GM19238 (cell line): ENCODE measurements around the gene ENAH.

Source experiments
- DNase-seq: peaks from one replicate; pipeline ENCODE4 v3.0.0; 2011; ENCODE audit warnings: low spot score; ENCODE audit not compliant: insufficient read length

ENAH gene

GRCh38 chr1:225504776-225505175 lies 148.1 kb downstream of the ENAH start:
- DNase-seq, result no peak

GRCh38 chr1:225500624-225501192 lies 152.2 kb downstream of the ENAH start:
- no peak for DNase-seq

DNA sequence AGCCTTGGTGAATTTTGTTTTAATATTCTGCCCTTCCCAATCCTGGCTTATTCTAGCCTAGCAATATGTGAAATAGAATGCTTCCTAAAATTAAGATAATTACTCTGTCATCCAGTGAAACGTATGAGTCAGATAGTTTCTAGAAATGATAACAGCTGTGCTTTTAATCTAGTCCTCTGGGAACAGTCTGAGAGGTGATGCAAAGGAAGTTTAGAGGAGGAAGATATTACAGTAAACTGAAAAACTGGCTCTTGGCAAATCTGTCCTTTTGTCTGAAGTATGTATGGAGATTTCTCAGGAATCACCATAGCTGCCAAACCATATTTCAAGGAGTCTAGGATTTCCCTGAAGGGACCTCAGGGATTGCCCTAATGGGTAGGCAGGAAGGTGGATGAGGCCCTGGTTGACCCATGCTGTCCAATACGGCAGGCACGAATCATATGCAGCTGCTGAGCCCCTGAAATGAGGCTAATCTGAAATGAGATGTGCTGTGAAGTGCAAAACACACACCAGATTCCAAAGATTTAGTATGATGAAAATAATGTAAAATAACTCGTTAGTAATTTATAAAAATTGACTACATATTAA lies 154.3 kb downstream of the ENAH start:
- no peak for DNase-seq

- DNase-seq, result no peak
Observed at GRCh38 chr1:225494789-225495359, 158.0 kb downstream of the ENAH start.

DNA sequence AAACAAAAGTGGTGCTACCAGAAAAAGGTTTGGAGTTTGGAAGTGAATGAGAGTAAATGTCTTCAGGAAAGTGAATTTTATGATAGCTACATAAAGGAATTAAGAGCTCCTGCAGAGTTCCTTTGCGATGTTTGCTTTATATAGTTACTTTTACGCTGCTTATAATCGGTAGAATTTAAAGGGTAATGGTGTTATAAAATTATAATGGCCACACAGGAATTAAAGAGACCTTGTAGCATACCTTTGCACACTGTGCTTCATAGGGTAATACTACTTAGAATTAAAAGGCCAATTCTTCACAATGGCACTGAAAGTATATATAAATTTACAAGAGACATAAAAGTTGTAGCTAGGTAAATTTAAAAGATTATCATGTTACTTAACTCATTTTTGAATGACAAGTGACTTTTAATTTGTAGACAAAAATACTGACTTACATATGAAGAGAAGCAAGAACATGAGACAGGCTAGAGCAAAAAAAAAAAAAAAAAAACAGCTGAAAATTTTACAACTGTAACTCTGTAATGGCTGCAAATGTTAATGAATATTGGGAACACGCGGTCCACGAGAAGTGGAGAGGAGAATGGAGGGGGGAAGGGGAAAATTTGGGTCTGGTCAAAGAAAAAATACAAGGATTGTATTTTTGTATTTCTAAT lies 159.2 kb downstream of the ENAH start:
- no peak for DNase-seq

- DNase-seq, result no peak
Observed at GRCh38 chr1:225488676-225489075, 164.2 kb downstream of the ENAH start.

- no peak for DNase-seq
Observed at GRCh38 chr1:225486856-225487255, 166.1 kb downstream of the ENAH start.

- DNase-seq, result no peak
Observed at GRCh38 chr1:225485991-225486530, 166.9 kb downstream of the ENAH start.

GRCh38 chr1:225485226-225485625 lies 167.7 kb downstream of the ENAH start:
- DNase-seq, result no peak

- DNase-seq, result no peak
Observed at GRCh38 chr1:225484657-225485214, 168.2 kb downstream of the ENAH start.

GRCh38 chr1:225483818-225484656 lies 168.9 kb downstream of the ENAH start:
- no peak for DNase-seq

DNA sequence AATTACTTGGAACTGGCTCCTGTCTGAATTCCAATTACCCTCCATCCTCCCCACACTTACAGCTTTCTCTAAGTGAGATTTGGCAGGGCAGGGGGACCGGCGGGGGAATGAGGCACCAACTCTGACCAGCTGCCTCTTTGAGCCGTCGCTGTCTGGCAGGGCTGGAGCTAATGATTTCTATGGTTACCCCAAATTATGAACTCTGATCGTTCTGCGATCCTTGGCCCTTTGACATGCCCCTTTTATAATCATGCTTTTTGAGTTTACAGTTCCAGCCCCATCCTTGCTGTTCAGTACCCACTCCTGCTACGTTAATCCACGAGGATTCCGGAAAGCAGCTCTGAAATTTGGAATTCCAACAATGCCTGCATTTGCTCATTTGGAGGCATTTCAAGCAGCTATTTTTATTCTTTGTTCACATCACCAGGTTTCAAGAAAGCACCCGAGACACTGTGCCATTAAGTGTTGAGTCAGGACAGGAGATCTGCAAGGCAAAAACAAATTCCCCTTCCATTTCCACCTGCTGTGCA lies 170.4 kb downstream of the ENAH start:
- no peak for DNase-seq

- DNase-seq, result no peak
Observed at GRCh38 chr1:225481738-225482137, 171.2 kb downstream of the ENAH start.

DNA sequence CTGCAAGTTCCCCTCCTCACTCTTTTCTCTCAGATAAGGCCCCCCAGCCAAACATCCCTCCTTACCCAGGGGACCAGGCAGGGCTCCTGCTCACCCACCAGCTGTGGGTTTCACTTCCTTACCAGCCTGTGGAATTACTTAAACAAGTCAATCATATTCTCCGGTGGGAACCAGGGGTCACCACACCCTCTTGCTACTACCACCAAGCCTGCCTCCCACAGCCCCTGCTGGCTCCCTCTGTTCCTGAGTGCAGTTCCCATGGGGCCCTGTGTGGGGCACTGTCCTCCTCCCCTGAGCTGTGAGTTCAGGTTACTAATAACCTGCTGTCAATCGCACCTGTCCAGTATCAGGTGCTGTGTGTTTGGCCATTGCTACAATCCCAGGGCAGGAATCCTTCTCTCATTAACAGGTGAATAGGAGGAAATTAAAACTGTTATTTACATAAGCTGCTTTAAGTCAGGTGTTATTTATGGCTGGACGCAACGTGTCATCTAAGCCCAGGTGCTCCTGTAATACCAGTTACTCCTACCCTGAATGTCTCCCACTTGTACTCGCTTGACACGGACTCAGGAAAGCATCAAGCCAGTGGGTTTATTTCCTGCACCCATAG lies 172.0 kb downstream of the ENAH start:
- peak; percentile 34 for DNase-seq

DNA sequence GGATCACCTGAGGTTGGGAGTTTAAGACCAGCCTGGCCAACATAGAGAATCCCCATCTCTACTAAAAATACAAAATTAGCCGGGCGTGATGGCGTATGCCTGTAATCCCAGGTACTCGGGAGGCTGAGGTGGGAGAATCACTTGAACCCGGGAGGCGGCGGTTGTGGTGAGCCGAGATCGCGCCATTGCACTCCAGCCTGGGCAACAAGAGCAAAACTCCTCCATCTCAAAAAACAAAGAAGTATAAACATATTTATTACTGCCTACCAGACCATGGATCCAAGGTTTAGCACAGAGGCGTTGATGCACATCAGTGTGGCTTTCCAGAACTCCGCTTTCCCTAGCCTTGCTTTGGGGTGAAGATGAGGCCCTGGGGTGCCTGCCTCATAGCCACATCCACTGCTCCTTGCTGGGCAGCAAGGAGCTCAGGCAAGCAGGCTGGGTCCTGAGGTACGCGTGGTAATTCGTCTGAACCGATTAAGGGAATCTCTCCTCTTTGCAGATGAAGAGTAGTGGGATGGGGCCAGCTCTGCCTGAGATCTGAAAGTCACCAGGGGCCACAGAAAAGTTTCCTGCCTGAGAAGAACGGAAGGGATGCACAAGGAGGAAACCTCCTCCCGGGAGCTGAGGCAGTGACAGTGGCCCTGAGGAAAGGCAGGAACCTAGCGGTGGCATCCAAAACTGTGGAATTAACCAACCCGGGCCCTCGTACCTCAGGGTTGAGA lies 172.8 kb downstream of the ENAH start:
- no peak for DNase-seq

DNA sequence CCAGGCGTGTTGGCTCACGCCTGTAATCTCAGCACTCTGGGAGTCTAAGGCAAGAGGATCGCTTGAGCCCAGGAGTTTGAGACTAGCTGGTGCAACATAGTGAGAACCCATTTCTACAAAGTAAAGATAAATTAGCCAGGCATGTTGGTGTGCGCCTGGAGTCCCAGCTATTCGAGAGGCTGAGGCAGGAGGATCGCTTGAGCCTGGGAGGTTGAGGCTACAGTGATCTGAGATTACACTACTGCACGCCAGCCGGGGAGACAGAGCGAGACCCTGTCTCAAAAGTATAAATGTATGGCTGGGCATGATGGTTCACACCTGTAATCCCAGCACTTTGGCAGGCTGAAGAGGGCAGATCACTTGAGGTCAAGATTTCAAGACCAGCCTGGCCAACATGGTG lies 173.6 kb downstream of the ENAH start:
- no peak for DNase-seq

DNA sequence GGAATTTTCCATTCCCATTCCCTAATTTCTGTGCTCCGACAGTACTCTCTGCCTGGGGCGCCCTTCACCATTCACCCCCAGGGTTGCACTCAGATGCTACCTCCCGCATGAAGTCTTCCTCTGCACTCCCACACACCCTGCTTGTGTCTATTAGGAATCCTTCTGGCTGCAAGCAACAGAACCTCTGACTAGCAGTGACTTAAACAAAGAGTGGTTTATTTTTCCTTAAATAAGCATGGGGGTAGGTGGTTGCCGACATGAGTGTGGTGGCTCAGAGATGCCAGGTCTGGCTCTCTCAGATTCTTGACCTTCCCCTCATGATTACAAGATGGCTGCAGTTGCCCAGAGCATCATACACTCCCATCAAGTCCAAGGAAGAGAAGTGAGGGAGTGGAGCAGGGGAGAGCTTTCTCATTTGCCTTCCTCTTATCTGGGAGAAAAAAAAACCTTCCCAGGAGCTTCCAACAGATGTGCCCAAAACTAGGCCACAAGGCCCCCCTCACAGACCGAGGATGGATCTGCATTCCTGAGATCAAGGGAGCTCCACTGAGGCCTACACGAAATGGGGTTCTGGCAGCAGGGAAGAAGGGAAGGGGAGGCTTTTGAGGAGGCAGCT lies 175.5 kb downstream of the ENAH start:
- DNase-seq, result no peak

DNA sequence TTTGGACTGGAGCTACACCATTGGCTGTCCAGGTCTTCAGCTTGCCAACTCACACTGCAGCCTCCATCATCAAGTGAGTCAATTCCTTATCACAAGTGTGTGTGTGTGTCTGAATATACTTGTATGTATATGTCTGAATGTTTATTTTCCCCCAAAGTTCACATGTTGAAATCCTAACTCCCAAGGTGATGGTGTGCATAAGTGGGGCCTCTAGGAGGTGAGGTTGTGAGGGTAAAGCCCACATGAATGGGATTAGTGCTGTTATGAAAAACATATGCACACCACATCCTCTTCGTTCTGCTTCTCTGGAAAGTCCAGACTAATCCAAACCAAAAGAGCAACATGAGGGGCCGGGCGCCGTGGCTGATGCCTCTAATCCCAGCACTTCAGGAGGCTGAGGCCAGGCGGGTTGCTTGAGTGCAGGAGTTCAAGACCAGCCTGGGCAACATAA lies 176.4 kb downstream of the ENAH start:
- DNase-seq, result no peak

- no peak for DNase-seq
Observed at GRCh38 chr1:225476100-225476511, 176.8 kb downstream of the ENAH start.
